ENCODE measurements around the gene PTPRN. TPM values are rescaled to one million over a fixed set of nuclear protein-coding genes. Genes with fewer than 3 reads are reported as not detected.
"Not testable (repeated sequence)": the region's sequence is repeated elsewhere in the genome, so short reads cannot be mapped to it uniquely, and the experiment has no call there.

The PTPRN gene
- total RNA-seq, 2 donors from 2014 or later, result not detected

DNA sequence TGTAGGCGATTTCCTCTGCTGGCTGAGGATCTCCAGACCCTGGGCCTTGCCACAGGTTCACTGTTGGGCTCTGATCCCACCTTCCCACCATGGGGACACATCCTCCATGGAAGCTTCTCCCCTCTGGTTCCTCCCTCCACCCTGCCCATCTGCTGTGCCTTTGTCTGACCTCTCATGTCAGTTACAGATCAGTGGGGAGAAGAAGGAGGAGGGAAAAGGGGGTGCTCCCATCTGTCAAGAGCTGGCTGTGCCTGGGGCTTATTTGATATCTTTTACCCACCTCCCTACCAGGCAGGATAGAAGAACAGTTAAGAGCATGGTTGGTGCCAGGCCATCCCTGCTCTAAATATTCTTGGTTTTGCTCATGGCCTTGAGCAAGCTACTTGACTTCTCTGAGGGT lies 42.3 kb downstream of the PTPRN start:
- H3K27me3 ChIP-seq (replicated peaks; ENCODE audit: insufficient read depth), result no peaks in the 10 kb centered on the region
- H3K27ac ChIP-seq, result no peak overlapping the region
- H3K4me3 ChIP-seq, result no peak overlapping the region
- no peaks in the 10 kb centered on the region for H3K4me1 ChIP-seq (ENCODE audit: control insufficient read depth in 1 of 2, low read depth in 2 of 2)
- no peaks in the 10 kb centered on the region for H3K9me3 ChIP-seq
- TF ChIP-seq, protein P1, sequence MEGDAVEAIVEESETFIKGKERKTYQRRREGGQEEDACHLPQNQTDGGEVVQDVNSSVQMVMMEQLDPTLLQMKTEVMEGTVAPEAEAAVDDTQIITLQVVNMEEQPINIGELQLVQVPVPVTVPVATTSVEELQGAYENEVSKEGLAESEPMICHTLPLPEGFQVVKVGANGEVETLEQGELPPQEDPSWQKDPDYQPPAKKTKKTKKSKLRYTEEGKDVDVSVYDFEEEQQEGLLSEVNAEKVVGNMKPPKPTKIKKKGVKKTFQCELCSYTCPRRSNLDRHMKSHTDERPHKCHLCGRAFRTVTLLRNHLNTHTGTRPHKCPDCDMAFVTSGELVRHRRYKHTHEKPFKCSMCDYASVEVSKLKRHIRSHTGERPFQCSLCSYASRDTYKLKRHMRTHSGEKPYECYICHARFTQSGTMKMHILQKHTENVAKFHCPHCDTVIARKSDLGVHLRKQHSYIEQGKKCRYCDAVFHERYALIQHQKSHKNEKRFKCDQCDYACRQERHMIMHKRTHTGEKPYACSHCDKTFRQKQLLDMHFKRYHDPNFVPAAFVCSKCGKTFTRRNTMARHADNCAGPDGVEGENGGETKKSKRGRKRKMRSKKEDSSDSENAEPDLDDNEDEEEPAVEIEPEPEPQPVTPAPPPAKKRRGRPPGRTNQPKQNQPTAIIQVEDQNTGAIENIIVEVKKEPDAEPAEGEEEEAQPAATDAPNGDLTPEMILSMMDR (IDR thresholded peaks at IDR 0.05), result no peak
- H3K36me3 ChIP-seq, result no peaks in the 10 kb centered on the region
- ATAC-seq (ENCODE audit: insufficient number of reproducible peaks, low FRiP score, low read depth), result no peak
- DNase-seq (ENCODE audit: low spot score), result no peak

DNA sequence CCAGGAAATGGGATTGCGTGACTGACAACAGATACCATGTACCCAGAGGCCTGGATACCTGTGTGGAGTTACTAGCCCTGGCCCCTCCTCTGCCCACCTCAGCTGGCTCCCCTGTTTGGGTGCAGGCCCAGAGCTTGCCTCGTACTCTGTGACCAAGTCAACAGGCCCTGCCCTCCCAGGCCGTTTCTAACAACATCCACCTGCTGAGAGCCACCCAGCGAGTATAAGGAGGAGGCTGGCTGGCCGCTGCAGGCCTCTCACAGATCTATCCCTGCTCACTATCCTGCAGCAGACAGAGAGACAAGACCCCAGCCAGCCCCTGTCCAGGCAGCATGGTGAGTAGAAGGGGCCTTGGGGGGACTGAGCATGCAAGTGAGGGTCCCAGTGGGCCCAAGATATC lies 43.0 kb downstream of the PTPRN start:
- Histone ChIP-seq H3K27me3 (replicated peaks; ENCODE audit: insufficient read depth) (no peaks in the 10 kb centered on the region), H3K27ac (no peak overlapping the region), H3K36me3 (no peaks in the 10 kb centered on the region), H3K4me1 (ENCODE audit: control insufficient read depth in 1 of 2, low read depth in 2 of 2) (no peaks in the 10 kb centered on the region), H3K9me3 (no peaks in the 10 kb centered on the region), H3K4me3 (no peak overlapping the region)
- ATAC-seq (ENCODE audit: insufficient number of reproducible peaks, low FRiP score, low read depth) (no peak), DNase-seq (ENCODE audit: low spot score) (no peak)
- TF ChIP-seq, protein P1 (IDR thresholded peaks at IDR 0.05), result no peak

DNA sequence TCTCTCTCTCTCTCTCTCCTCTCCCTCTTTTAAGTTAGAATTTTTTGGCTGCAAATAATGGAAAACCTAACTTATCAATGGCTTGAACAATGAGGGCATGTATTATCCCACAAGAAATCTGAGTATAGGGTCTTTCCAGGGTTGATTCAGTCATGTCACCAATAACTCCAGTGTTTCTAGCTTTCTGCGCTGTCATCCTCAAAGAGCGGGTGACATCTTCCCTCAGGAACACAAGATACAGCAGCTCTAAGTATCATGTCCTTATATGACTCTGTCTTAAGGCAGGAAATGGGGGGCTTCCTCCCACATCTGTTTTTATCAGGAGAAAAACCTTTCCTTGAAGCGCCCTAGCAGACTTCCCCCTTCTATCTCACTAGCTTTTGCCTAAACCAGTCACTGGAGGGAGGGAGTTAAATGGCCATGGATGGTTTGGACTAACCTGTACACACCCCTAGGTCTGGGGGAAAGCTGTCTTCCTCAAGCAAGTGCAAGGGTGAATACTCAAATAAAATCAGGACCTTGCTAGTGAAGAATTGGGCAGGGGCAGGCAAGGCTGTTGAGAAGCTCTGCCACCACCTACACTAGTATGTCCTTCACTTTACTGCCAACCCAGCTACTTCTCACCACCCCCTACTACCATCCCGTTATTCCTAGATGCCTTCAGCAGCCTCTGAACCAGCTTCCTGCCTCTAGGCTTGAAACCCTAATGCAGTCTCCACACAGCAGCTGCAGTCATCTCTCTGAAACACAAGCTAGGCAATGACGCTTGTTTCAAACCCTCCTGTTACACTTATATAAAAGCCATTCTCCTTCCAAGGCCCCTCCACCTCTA lies 48.0 kb downstream of the PTPRN start:
- no peak for ATAC-seq (ENCODE audit: insufficient number of reproducible peaks, low FRiP score, low read depth)
- Histone ChIP-seq H3K9me3 (no peaks in the 10 kb centered on the region), H3K27ac (no peak overlapping the region)

DNA sequence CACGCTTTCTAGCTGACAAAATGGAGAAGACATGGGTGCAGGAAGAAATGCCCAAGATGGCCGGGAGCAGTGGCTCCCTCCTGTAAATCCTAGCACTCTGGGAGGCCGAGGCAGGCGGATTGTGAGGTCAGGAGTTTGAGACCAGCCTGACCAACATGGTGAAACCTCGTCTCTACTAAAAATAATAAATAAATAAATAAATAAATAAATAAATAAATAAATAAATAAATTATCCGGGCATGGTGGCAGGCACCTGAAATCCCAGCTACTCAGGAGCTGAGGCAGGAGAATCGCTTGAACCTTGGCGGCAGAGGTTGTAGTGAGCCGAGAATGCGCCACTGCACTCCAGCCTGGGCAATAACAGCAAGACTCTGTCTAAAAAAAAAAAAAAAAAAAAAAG lies 50.3 kb downstream of the PTPRN start:
- not testable (repeated sequence) for H3K27me3 ChIP-seq (replicated peaks; ENCODE audit: insufficient read depth); H3K27ac ChIP-seq; H3K4me3 ChIP-seq; H3K4me1 ChIP-seq (ENCODE audit: control insufficient read depth in 1 of 2, low read depth in 2 of 2); DNase-seq (ENCODE audit: low spot score); H3K36me3 ChIP-seq; H3K9me3 ChIP-seq; ATAC-seq (ENCODE audit: insufficient number of reproducible peaks, low FRiP score, low read depth)

More for the DNA sequence above, 48.0 kb downstream of the PTPRN start:
- TF ChIP-seq, protein P1 (IDR thresholded peaks at IDR 0.05), result no peak
- H3K4me3 ChIP-seq, result no peak overlapping the region
- DNase-seq (ENCODE audit: low spot score), result no peak
- H3K36me3 ChIP-seq, result no peaks in the 10 kb centered on the region
- no peaks in the 10 kb centered on the region for H3K4me1 ChIP-seq (ENCODE audit: control insufficient read depth in 1 of 2, low read depth in 2 of 2)
- no peaks in the 10 kb centered on the region for H3K27me3 ChIP-seq (replicated peaks; ENCODE audit: insufficient read depth)

DNA sequence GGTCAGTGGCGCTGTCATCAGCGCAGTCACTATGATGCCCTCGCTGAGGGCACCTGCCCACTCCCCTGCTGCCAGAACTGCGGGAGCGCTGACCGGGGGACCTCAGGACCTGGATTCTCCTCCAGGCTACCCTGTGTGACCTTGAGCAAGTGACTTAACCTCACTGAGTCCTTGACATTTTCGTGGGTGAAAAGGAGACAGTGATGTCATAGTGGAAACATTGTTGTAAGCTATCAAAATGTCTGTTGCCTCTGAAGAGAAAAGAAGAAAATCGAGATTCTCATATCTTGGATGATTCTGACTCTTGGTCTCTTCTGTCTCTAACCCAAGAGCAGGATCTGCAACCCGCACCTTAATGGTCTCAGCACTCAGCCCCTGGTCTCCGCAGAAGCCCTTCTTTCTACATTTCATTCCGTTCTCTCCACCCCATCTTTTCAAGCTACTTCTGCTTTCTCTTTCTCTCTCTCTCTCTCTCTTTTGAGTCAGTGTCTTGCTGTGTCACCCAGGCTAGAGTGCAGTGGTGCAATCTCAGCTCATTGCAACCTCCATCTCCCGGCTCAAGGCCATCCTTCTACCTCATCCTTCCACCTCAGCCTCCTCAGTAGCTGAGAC lies 54.5 kb downstream of the PTPRN start:
- H3K9me3 ChIP-seq, result no peaks in the 10 kb centered on the region
- peak overlapping the region; percentile 76 for H3K4me3 ChIP-seq
- DNase-seq (ENCODE audit: low spot score), result no peak
- H3K36me3 ChIP-seq, result peaks cover 7% of the 10 kb centered on the region
- peak overlapping the region; percentile 88 to 95 for H3K27ac ChIP-seq
- H3K27me3 ChIP-seq (replicated peaks; ENCODE audit: insufficient read depth), result no peaks in the 10 kb centered on the region
- TF ChIP-seq, protein P1 (IDR thresholded peaks at IDR 0.05), result no peak
- H3K4me1 ChIP-seq (ENCODE audit: control insufficient read depth in 1 of 2, low read depth in 2 of 2), result peaks cover 24 to 43% of the 10 kb centered on the region in 2 donors
- ATAC-seq (ENCODE audit: insufficient number of reproducible peaks, low FRiP score, low read depth), result no peak

Measured in thoracic aorta (tissue), 2 donors.